HL-60 (cell line): ENCODE results near the gene WWOX.

Source experiments
- CTCF ChIP-seq: IDR thresholded peaks from one replicate; pipeline ENCODE4 v1.5.1; 2011; ENCODE audit warnings: low read length, control low read depth, inconsistent platforms; ENCODE audit not compliant: insufficient read depth
- GABPA ChIP-seq: IDR thresholded peaks from 2 replicates; pipeline ENCODE4 v1.6.1; 2012; ENCODE audit warnings: low read depth
- POLR2AphosphoS5 ChIP-seq: IDR thresholded peaks from 2 replicates; pipeline ENCODE4 v1.6.1; 2012; ENCODE audit warnings: low read depth
- REST ChIP-seq: IDR thresholded peaks from 2 replicates; pipeline ENCODE4 v1.6.1; 2012; ENCODE audit warnings: low read depth; ENCODE audit not compliant: insufficient replicate concordance
- SPI1 ChIP-seq: IDR thresholded peaks from 2 replicates; pipeline ENCODE4 v1.6.1; 2012; ENCODE audit warnings: low read depth, mild to moderate bottlenecking, borderline replicate concordance

DNA sequence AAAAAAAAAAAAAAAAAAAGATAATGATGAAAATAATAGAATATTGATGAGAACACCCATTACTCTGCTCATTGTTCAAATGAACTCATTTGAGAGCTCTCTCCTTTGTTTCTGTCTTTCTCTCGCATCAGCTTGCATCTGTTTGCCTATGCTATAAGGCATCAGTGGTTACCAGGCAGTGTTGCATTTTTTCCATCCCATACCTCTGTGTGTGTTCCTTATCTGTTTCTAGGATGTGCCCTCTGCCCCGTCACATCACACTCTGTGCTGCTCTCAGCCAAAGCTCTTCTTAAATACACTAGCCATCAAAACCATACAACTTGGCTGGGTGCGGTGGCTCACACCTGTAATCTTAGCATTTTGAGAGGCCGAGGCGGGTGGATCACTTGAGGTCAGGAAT is 568.2 kb downstream of the WWOX start:
- TF ChIP-seq POLR2AphosphoS5 (no peak), CTCF (no peak), SPI1 (no peak), REST (no peak), GABPA (no peak)
